HUES48 (cell line): ENCODE results near the gene TIGD1.
A peak's percentile ranks its signal among the peaks of the same experiment; 100 is the strongest.

Experiments used
- H3K27ac ChIP-seq: one replicate; pipeline ENCODE4 v1.7.0; 2013; ENCODE audit warnings: low read depth, low read length, inconsistent platforms
- H3K27me3 ChIP-seq: 2 replicates; pipeline ENCODE4 v1.6.1; 2013; ENCODE audit warnings: mild to moderate bottlenecking, low read length; ENCODE audit not compliant: control insufficient read depth, insufficient read depth
- H3K36me3 ChIP-seq: 2 replicates; pipeline ENCODE4 v1.6.1; 2013; ENCODE audit warnings: low read length; ENCODE audit not compliant: control insufficient read depth, insufficient read depth
- H3K4me1 ChIP-seq: 2 replicates; pipeline ENCODE4 v1.6.1; 2013; ENCODE audit warnings: mild to moderate bottlenecking, low read length; ENCODE audit not compliant: control insufficient read depth, insufficient read depth
- H3K4me3 ChIP-seq: 2 replicates; pipeline ENCODE4 v1.5.1; 2013; ENCODE audit warnings: mild to moderate bottlenecking, low read depth, low read length
- H3K9ac ChIP-seq: 2 replicates; pipeline ENCODE4 v1.6.1; 2013; ENCODE audit warnings: mild to moderate bottlenecking, low read depth, low read length, moderate library complexity
- H3K9me3 ChIP-seq: 2 replicates; pipeline ENCODE4 v1.6.1; 2013; ENCODE audit warnings: low read length; ENCODE audit not compliant: control insufficient read depth, insufficient read depth

The TIGD1 gene

GRCh38 chr2:232550354-232551249 lies at the start of gene TIGD1, which contains the start of gene EIF4E2:
Gene TIGD1, minus strand, starts transcription at chr2:232550557. Its CDS starts 675 bp downstream, at chr2:232549882.
Gene EIF4E2, plus strand, starts transcription at chr2:232550689. Its CDS starts 36 bp downstream, at chr2:232550725.
- no peaks in the 10 kb centered on the region for H3K27me3 ChIP-seq
- peak within 1 kb of the TSS; percentile 98 for H3K27ac ChIP-seq
- peaks cover 4% of the 10 kb centered on the region; the same call in 1 of the 2 replicates for H3K4me1 ChIP-seq
- H3K36me3 ChIP-seq = peaks cover 30% of the 10 kb centered on the region
- peak within 1 kb of the TSS; percentile 94 for H3K9ac ChIP-seq
- no peaks in the 10 kb centered on the region for H3K9me3 ChIP-seq
- peak within 1 kb of the TSS; percentile 98 for H3K4me3 ChIP-seq

DNA sequence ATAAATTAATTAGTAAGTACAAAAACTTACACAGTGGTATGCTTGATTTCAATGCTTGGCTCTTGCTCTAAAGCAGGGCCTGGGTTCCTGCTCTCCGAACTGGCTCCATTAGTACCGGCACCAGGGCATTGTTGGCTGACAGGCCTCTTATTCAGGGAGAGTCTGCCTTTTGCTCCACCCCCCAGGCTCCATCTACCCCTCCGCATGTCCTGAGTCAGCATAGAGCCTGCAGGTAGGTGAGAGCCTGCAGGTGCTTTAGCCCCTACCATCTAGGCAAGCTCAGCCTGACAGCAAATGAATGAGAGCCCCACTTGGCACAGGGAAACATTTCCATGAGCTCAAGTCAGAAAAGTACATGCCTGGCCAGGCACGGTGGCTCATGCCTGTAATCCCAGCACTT lies 47.9 kb upstream of the TIGD1 start:
- H3K4me3 ChIP-seq = no peak overlapping the region
- H3K36me3 ChIP-seq = no peaks in the 10 kb centered on the region
- no peak overlapping the region for H3K9ac ChIP-seq
- H3K27me3 ChIP-seq = no peaks in the 10 kb centered on the region
- H3K9me3 ChIP-seq = no peaks in the 10 kb centered on the region
- no peaks in the 10 kb centered on the region for H3K4me1 ChIP-seq
- no peak overlapping the region for H3K27ac ChIP-seq

GRCh38 chr2:232597362-232598079 lies 47.2 kb upstream of the TIGD1 start:
- H3K4me3 ChIP-seq = no peak overlapping the region
- H3K36me3 ChIP-seq = no peaks in the 10 kb centered on the region
- no peak overlapping the region for H3K27ac ChIP-seq
- no peak overlapping the region for H3K9ac ChIP-seq
- H3K9me3 ChIP-seq = no peaks in the 10 kb centered on the region
- H3K4me1 ChIP-seq = no peaks in the 10 kb centered on the region
- no peaks in the 10 kb centered on the region for H3K27me3 ChIP-seq

DNA sequence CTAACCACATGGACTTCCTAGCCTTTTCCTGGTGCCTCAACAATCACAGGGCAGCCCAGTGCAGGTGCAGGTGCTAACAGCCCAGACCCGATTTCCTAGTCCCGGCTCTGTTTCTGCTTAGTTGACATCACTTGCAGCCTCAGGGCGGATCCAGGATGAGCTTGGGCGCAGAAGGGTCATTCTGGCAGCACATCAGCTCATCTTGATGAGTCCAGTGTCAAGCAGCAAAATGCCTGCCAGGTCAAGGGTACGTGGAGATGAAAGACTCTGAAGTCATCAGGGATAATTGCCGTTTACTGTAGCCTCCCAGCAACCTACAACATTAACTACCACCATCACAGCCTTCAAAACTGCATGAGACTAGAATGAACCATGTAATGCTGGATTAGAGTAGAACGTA lies 43.6 kb upstream of the TIGD1 start:
- no peak overlapping the region for H3K4me3 ChIP-seq
- H3K9ac ChIP-seq = no peak overlapping the region
- no peaks in the 10 kb centered on the region for H3K36me3 ChIP-seq
- no peaks in the 10 kb centered on the region for H3K27me3 ChIP-seq
- no peak overlapping the region for H3K27ac ChIP-seq
- no peaks in the 10 kb centered on the region for H3K9me3 ChIP-seq
- H3K4me1 ChIP-seq = no peaks in the 10 kb centered on the region; the same call in 1 of the 2 replicates

GRCh38 chr2:232592772-232593395 lies 42.5 kb upstream of the TIGD1 start:
- no peak overlapping the region for H3K4me3 ChIP-seq

DNA sequence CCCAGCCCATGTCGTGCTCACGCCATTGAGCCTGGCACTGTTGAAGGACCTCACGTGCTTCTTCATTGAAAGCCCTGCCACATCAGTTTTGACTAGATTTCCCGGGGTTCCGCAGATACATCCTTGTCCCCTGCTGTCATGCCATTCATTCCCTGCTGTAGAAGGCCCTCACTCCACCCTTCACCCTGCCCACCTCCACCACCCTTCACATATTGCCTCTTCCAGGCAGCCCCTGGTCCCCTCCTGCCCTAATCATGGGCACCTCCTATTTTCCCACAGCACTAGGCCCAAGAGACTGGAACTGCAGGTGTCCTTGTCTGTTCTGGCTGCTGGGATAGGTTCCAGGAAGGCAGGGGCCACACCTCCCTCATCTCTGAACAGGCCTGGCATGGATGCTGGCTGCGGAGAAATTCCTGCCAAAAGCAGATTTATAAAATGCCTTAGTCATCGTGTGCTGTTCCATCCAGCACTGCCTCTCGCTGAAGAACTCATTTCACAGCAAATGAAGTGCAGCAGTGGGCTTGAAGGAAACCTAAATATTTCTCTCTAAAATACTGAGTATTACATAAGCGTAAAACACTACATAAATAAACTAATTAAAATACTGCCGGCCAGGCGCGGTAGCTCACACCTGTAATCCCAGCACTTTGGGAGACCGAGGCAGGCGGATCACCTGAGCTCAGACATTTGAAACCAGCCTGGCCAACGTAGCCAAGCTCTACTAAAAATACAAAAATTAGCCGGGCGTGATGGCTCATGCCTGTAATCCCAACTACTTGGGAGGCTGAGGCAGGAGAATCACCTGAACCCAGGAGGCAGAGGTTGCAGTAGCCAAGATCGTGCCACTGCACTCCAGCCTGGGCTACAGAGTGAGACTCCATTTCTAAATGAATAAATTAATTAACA lies 38.6 kb upstream of the TIGD1 start:
- H3K27ac ChIP-seq = no peak overlapping the region
- H3K4me1 ChIP-seq = peaks cover 4% of the 10 kb centered on the region; the same call in 1 of the 2 replicates
- no peak overlapping the region for H3K9ac ChIP-seq
- no peak overlapping the region for H3K4me3 ChIP-seq
- no peaks in the 10 kb centered on the region for H3K9me3 ChIP-seq
- no peaks in the 10 kb centered on the region for H3K27me3 ChIP-seq
- no peaks in the 10 kb centered on the region for H3K36me3 ChIP-seq

More at GRCh38 chr2:232592772-232593395, 42.5 kb upstream of the TIGD1 start:
- no peaks in the 10 kb centered on the region for H3K36me3 ChIP-seq
- no peaks in the 10 kb centered on the region; the same call in 1 of the 2 replicates for H3K4me1 ChIP-seq
- H3K9ac ChIP-seq = no peak overlapping the region
- H3K27me3 ChIP-seq = no peaks in the 10 kb centered on the region
- H3K27ac ChIP-seq = no peak overlapping the region
- no peaks in the 10 kb centered on the region for H3K9me3 ChIP-seq

DNA sequence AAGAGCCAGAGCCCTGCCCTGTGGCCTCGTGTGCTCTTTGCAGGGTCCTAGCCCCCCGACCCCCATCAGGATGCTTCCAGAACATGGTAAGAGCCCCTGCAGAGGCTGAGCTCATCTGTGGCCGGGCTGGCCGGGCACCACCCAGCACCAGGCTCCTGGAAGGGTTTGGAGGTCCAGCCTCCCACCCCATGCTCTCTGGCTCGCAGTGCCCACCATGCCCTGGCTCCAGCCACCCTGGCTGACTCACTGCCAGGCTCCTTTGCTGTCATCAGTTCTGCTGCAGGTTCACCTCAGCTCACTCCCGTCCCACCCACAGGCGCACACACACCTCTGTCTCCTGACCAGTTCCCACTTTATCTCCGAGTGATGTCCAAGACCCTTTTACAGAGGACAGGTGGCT lies 37.7 kb upstream of the TIGD1 start:
- Histone ChIP-seq H3K9ac (no peak overlapping the region), H3K36me3 (peaks cover 2% of the 10 kb centered on the region; the same call in 1 of the 2 replicates), H3K27ac (no peak overlapping the region), H3K9me3 (no peaks in the 10 kb centered on the region), H3K4me3 (no peak overlapping the region), H3K4me1 (peaks cover 4% of the 10 kb centered on the region; the same call in 1 of the 2 replicates), H3K27me3 (no peaks in the 10 kb centered on the region)

- Histone ChIP-seq H3K9ac (no peak overlapping the region), H3K4me3 (no peak overlapping the region), H3K36me3 (peaks cover 4% of the 10 kb centered on the region; the same call in 1 of the 2 replicates), H3K4me1 (peaks cover 4% of the 10 kb centered on the region; the same call in 1 of the 2 replicates), H3K27ac (no peak overlapping the region), H3K9me3 (no peaks in the 10 kb centered on the region), H3K27me3 (no peaks in the 10 kb centered on the region)
Measured at GRCh38 chr2:232587512-232587911, 37.2 kb upstream of the TIGD1 start.

GRCh38 chr2:232586943-232587505 lies 36.7 kb upstream of the TIGD1 start:
- Histone ChIP-seq H3K4me3 (no peak overlapping the region), H3K36me3 (peaks cover 7% of the 10 kb centered on the region; the same call in 1 of the 2 replicates), H3K27ac (no peak overlapping the region), H3K9me3 (no peaks in the 10 kb centered on the region), H3K9ac (no peak overlapping the region), H3K27me3 (no peaks in the 10 kb centered on the region), H3K4me1 (peaks cover 4% of the 10 kb centered on the region; the same call in 1 of the 2 replicates)

DNA sequence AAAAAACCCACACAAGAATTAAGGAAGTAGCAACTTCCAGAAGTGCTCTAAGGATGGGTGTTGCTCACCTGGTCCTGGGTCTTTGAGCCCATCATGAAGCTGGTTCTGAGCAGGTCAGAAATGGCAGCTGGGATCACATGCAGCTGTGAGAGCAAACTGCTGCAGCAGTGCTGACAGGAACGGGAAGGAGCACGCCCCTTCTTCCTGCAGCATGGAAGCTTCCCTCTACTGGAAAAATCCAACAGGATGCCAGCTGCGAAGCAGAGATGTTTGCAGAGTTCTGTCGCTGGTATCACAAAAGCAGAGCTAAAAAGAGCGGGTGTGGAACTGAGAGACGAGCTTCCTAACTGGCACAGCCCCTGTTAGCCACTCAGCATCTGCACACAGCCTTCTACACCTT lies 33.9 kb upstream of the TIGD1 start:
- no peaks in the 10 kb centered on the region for H3K27me3 ChIP-seq
- no peak overlapping the region for H3K27ac ChIP-seq
- no peak overlapping the region for H3K4me3 ChIP-seq
- no peaks in the 10 kb centered on the region for H3K9me3 ChIP-seq
- H3K4me1 ChIP-seq = 0 out of 2 replicates have a peak, but pooled peaks cover 4% of the 10 kb centered on the region
- no peak overlapping the region for H3K9ac ChIP-seq
- H3K36me3 ChIP-seq = peaks cover 23% of the 10 kb centered on the region
